ENCODE data around the gene TLCD4.
"Not testable (repeated sequence)": the region's sequence is repeated elsewhere in the genome, so short reads cannot be mapped to it uniquely, and the experiment has no call there.

TLCD4 gene

DNA sequence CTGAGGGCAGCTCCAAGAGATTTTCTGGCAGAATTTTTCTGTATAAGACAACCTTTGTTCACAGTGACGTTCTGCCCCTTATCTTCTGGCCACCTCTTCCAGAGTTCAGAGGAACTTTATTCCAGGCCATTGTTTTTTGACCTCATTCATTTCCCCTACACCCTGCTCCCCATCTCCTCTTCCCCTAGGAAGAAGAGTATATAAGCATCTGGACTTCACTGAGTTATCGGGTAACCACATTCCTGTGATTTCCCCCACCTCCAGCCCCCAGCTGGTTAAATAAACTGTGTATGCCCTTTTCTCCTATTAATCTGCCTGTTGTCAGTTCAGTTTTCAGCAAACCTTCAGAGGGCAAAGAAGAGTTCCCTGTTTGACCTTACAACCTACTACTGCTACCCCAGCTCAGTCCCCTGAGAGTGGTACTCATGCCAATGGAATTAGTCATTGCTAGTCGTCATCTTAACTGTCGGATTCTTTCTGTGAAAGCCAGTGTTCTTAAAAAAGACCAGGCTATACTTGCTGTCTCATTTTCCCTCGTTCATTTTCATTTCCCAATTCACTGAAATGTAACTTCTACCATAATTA lies 30.1 kb upstream of the TLCD4 start:
- TF ChIP-seq POLR2A (IDR thresholded peaks at IDR 0.05; ENCODE audit: low read depth, low read length), result no peak
- FAIRE-seq, result peak; percentile 96
- peak; percentile 65 for DNase-seq (ENCODE audit: insufficient read length, low spot score)

DNA sequence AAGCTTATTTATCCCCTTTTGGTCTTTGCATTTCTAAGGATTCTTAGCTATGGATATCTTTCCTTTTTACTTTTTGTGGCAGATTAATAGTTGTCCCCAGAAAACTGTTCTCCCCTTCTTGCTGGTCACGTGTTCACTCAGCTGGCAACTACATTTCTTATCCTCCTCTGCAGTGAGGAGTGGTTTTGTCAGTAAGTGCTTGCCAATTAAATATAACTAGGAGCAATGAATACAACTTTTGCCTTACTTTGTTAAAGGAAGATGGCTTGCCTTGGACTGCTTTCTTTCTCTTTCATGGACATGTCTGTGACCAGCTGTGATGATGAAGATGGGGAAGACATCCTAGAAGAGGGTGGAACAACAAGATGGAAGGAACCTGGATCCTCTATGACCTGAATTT lies 28.9 kb upstream of the TLCD4 start:
- DNase-seq (ENCODE audit: insufficient read length, low spot score) (no peak), FAIRE-seq (no peak)
- TF ChIP-seq POLR2A (IDR thresholded peaks at IDR 0.05; ENCODE audit: low read depth, low read length), result no peak

- FAIRE-seq, result no peak
- TF ChIP-seq POLR2A (IDR thresholded peaks at IDR 0.05; ENCODE audit: low read depth, low read length), result no peak
These were observed 27.4 kb upstream of the TLCD4 start for GRCh38 chr1:95089650-95090287.

DNA sequence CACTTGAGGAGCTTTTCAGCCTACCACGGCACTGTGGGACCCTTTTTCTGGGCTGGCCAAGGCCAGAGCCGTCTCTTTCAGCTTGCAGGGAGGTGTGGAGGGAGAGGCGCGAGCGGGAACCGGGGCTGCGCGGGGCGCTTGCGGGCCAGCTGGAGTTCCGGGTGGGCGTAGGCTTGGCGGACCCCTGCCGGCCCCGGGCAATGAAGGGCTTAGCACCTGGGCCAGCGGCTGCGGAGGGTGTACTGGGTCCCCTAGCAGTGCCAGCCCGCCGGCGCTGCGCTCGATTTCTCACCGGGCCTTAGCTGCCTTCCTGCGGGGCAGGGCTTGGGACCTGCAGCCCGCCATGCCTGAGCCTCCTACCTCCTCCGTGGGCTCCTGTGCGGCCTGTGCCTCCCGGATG lies 25.9 kb upstream of the TLCD4 start:
- DNase-seq (ENCODE audit: insufficient read length, low spot score); FAIRE-seq: not testable (repeated sequence)

More at GRCh38 chr1:95089650-95090287, 27.4 kb upstream of the TLCD4 start:
- DNase-seq (ENCODE audit: insufficient read length, low spot score), result no peak

- DNase-seq (ENCODE audit: insufficient read length, low spot score); FAIRE-seq: not testable (repeated sequence)
These were observed 24.3 kb upstream of the TLCD4 start for GRCh38 chr1:95092891-95093290.

DNA sequence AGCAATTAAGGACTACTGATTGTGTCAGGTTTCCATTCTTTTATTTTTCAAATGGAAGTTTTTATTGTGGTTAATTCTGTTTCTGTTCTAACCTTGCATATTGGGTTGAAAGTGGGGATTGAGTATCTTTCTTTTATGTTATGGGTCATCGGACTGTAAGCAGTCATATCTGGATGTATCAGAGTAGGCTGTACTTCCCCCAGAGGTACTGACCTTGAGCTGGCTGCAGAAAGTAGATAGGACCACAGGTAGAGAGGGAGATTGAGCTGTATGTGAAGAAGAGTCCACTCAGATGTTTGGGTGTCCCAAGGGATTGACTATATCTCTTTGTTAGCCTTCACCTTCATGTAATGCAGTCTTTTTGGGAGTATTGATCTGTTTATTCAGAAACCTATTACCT lies 23.9 kb upstream of the TLCD4 start:
- TF ChIP-seq POLR2A (IDR thresholded peaks at IDR 0.05; ENCODE audit: low read depth, low read length), result no peak
- DNase-seq (ENCODE audit: insufficient read length, low spot score), result no peak
- FAIRE-seq, result no peak

DNA sequence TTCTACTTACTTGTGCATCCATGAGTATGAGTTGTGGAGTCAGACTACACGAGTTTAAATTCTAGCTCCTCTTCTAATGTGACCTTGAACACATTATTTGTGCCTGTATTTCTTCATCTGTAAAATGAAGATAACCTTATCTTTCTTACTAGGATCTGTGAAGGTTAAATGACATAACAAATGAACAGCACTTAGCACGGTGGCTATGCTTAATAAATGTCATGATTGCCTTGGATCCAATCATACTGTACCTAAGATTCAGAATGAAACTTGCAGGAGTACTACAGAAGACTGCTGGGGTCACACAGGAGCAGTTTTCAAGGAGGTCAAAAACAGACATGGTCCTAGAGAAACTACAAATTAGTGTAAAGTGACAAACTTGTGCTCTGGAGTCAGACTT lies 22.2 kb upstream of the TLCD4 start:
- FAIRE-seq, result peak; percentile 20

GRCh38 chr1:95095833-95096217 lies 21.3 kb upstream of the TLCD4 start:
- TF ChIP-seq POLR2A (IDR thresholded peaks at IDR 0.05; ENCODE audit: low read depth, low read length), result no peak
- peak; percentile 85 for FAIRE-seq
- no peak for DNase-seq (ENCODE audit: insufficient read length, low spot score)

More for the DNA sequence above, 22.2 kb upstream of the TLCD4 start:
- no peak for DNase-seq (ENCODE audit: insufficient read length, low spot score)
- no peak for TF ChIP-seq POLR2A (IDR thresholded peaks at IDR 0.05; ENCODE audit: low read depth, low read length)

DNA sequence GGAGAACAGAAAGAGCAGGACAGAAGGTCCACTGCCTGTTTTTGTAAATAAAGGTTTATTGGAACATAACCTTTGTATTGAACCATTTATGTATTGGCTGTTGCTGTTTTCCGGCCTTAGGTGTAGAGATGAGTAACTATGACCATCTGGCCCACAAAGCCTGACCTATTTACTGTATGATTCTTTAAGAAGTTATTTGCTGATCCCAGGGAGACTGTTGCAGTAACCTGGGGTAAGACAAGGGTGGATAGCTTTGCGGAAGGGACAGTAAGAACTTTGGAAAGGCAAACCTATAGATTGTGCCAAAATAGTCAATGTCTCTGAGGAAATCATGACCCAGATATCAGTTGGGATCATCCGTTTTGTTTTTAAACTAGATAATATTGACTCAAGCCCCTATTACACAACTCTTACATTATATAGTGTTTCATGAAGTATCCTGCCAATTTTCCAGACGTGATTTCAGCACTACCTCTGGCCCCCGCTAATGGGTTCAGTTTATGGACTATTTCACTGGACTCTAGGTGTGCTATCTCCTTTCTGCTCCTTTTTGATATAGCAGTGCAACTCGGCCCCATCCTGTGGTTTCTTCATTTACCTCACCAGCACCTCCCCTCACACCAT lies 20.8 kb upstream of the TLCD4 start:
- no peak for TF ChIP-seq POLR2A (IDR thresholded peaks at IDR 0.05; ENCODE audit: low read depth, low read length)
- FAIRE-seq, result no peak
- no peak for DNase-seq (ENCODE audit: insufficient read length, low spot score)

- no peak for FAIRE-seq
- no peak for DNase-seq (ENCODE audit: insufficient read length, low spot score)
- no peak for TF ChIP-seq POLR2A (IDR thresholded peaks at IDR 0.05; ENCODE audit: low read depth, low read length)
These were observed 19.7 kb upstream of the TLCD4 start for GRCh38 chr1:95097426-95097825.

GRCh38 chr1:95098196-95098595 lies 19.0 kb upstream of the TLCD4 start:
- DNase-seq (ENCODE audit: insufficient read length, low spot score) (no peak), FAIRE-seq (no peak)
- TF ChIP-seq POLR2A (IDR thresholded peaks at IDR 0.05; ENCODE audit: low read depth, low read length), result no peak

GRCh38 chr1:95108792-95109191 lies 8.4 kb upstream of the TLCD4 start:
- DNase-seq (ENCODE audit: insufficient read length, low spot score), result no peak
- no peak for FAIRE-seq
- no peak for TF ChIP-seq POLR2A (IDR thresholded peaks at IDR 0.05; ENCODE audit: low read depth, low read length)

GRCh38 chr1:95111014-95111413 lies 6.1 kb upstream of the TLCD4 start:
- TF ChIP-seq POLR2A (IDR thresholded peaks at IDR 0.05; ENCODE audit: low read depth, low read length), result no peak
- DNase-seq (ENCODE audit: insufficient read length, low spot score) (no peak), FAIRE-seq (no peak)

DNA sequence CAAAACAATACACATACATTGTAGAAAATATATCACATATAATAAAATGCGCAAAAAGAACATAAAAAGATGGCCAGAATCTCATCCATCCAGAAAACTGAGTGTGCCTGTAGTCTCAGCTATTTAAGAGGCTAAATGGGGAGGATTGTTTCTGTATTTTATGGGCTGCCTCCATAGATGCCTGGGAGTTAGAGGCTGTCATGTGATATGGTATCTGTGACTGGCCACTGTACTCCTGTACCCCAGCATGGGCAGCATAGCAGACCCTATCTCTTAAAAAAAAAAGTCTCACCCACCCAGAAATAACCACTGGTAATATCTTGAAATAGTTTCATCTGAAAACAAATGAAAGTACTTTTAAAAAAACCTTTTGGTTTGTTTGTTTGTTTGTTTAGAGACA lies 3.5 kb upstream of the TLCD4 start:
- DNase-seq (ENCODE audit: insufficient read length, low spot score), result no peak
- FAIRE-seq, result no peak
- no peak for TF ChIP-seq POLR2A (IDR thresholded peaks at IDR 0.05; ENCODE audit: low read depth, low read length)

DNA sequence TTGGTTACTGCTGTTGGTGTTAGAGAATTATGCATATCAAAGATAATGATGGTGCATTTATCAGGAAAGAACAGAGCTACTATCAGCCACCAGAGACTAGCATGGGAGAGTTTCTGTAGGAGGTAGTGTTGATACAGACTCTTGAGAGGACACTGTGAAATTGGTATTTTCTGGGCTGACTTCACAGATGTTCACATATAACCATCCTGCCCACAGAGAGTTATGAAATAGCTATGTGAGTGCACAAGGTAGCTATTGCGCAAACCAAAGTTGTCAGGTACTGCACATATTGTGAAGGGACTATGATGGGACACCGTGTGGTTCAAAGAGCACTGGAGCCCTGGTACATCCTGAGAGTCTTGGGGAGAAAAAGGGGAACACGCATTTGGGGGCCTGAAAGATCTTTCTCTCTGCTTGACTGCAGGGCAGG lies 1.4 kb upstream of the TLCD4 start:
- FAIRE-seq (no peak), DNase-seq (ENCODE audit: insufficient read length, low spot score) (no peak)
- TF ChIP-seq POLR2A (IDR thresholded peaks at IDR 0.05; ENCODE audit: low read depth, low read length), result no peak

All from H54 (cell line).